Astrocyte of the hippocampus (primary cell): ENCODE measurements around the gene SLC26A6.

Experiments used
- DNase-seq: peaks from one replicate; pipeline ENCODE4 v3.0.0; 2011; ENCODE audit warnings: low read depth, low spot score

The SLC26A6 gene

GRCh38 chr3:48660800-48661400 lies 25.6 kb upstream of the SLC26A6 start:
- DNase-seq = no peak

DNA sequence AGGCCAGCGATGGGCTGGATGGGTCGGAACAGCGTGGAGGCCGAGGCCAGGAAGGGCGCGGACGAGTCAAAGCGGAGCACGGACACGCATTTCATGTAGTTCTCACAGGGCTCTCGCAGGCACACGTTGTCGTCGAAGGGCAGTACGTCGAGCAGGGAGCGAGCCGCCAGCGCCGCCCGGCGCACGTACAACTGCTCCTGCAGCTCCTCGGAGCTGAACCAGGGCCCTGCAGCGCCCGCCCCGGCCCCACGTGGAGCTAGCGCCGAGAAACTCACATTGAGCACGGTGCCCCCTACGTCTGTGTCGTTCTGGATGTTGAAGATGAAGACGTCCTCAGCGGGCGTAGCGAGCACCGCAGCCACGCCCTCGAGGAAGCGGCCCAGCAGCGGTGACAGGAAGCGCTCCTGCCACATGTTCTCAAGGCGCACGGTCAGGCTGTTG lies 21.6 kb upstream of the SLC26A6 start:
- DNase-seq = no peak

GRCh38 chr3:48656061-48656840 lies 21.0 kb upstream of the SLC26A6 start:
- peak; percentile 84 for DNase-seq

DNA sequence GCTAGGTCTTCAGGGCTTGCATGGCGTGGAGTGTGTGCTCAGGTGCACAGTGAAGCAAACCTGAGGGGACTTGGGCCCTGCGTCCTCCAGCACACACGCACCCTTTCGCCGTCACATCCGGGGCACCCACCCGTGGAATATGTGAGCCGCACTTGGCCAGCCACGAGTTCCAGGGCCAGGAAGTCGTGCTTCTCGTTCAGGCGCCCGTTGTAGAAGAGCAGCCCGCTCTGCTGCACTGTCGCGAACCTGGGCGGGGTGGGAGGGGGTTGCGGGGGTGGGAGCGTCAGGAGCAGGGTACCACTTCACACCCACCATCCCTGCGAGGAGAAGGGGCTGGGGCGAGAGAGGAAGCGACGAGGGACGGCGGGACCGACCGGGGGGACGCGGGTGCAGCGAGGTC lies 20.3 kb upstream of the SLC26A6 start:
- DNase-seq = no peak

DNA sequence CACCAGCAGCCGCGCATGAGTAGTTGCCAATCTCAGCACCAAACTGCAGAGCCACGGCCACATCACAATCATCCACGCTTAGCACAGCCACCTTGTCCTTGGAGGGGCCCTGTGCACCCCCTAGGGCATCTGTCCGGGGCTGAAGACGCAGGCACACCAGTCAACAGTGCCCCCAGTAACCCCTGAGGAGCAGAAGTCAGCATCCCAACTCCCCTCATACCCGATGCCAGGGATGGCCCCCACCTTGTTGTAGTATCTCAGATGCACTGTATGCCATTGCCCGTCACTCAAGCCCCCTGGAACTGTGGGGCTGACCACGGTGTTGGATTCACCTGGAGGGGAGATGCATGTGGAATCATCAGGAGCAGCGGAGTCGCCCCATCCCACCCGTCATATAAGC lies 19.8 kb upstream of the SLC26A6 start:
- DNase-seq = no peak

GRCh38 chr3:48652923-48653715 lies 17.9 kb upstream of the SLC26A6 start:
- DNase-seq = no peak

DNA sequence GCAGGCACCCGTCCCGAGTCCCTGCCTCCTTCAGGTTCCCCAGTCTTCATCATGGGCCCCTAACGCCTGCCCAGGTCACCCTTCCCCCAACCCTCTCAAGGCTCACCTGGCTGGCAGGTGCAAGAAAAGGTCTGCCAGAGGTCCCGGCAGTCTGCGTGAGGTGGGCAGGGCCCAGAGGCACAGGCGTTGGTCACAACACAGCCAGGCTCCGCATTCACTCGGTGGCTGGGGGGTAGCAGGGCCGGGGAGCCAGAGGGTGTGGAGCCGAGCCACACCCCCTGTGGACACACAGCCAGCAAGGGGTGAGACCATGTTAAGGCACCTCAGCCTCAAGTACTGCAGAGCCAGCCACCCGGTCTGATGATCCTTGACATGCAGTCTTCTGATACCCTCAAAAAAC lies 16.5 kb upstream of the SLC26A6 start:
- no peak for DNase-seq

- no peak for DNase-seq
Observed at GRCh38 chr3:48650723-48651122, 15.5 kb upstream of the SLC26A6 start.

DNA sequence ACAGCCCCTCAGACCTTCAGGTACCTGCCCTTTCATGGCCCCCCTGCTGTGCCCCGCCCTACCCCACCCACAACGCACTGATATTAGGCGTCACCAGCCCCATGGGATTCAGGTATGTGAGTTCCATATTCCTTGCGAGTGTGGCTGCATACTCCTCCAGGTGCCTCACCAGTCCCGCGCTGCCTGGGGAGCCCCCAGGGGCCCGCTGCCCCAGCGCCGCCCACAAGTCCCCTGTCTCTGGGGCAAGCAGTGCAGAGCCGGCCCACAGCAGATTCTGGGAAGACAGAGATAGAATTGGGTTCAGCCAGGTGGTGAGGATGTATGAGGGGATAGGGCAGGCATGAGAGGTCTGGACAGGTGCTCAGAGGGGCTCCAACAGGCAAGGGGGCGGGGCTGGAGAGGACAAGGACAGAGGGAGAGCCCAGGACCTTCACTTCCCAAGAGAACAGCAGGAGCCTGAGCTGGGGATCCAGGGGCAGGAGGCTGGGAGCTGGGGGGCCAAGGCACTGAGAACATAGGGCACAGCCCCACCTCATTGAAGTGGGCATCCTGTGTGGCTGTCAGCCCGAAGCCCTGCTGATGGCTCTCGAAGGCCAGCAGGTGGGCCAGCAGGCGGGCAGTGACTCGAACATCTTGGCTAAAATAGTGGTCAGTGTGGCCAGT lies 13.1 kb upstream of the SLC26A6 start:
- DNase-seq = no peak

- DNase-seq = no peak
Observed at GRCh38 chr3:48647714-48648113, 12.5 kb upstream of the SLC26A6 start.

DNA sequence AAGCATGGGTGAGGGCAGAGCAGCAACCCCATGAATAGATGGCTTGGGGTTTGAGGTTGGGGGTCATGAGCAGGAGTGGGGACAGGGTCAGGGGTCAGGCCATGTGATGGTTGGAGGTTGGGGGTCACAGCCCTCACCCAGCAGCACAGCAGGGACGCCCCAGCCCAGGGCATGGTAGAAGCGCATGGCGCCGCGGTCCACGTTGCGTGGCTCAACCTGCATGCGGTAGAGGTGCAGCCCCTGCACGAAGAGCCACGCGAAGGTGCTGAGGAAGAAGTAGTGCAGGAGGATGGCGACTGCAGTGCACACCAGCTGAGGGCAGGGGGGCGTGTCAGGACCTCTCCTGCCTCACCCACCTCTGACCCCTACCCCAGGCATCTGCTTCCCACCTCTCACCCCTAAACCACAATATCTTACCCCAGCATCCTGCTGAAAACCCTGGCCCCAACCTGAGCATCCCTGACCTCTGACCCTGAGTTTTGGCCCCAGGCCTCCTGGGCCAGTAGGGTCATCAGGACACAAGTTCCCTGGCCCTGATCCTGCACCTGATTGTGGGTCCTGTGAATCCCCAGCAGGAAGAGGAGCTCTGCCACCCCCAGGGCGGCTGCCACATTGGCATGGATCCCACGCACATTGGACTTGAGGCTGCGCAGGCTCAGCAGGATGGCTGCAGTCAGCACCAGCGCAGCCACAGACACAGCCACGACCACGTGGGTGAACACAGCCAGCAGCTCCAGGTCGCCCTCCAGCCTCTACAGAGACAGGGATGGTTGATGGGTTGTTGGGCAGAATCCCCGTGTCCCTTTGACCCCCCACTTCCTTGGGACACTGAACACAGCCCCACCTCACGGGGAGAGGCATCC lies 9.9 kb upstream of the SLC26A6 start:
- DNase-seq = no peak

DNA sequence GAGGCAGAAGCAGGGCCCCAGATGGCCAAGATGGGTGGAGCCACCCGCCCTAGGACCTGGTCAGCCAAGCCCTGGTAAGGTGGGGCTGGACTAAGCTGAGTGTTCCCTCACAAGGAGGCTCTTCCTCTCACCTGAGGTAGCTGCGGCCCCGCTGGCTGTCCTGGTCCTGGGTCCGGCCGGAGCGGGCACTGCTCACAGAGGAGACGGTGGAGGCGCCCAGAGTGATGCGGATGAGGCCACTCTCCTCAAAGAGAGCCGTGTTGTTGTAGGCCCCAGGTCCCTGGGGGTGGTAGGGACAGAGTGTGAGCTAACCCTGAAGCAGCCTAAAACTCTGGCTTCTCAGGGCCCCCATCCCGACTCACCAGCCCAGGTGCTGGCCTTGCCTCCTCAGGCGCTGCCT lies 7.3 kb upstream of the SLC26A6 start:
- no peak for DNase-seq

DNA sequence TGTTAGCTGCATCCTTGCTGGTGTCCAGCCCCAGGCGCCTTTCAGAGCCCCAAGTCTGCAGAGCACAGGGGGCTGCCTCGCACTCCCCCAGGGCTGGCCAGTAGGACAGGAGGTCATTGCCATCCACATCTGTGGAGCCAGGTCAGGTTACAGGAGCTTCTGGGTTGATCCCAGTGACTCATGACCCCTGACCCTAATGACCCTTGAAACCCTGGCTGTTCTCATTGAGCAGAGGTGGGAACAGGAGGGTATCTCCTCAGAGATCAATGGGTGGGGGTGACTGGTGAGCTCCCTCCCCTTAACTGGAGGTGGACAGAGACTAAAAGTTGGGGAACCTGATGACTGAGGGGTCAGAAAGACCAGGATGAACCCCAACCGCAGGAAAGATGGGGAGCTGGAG lies 6.1 kb upstream of the SLC26A6 start:
- DNase-seq = no peak

DNA sequence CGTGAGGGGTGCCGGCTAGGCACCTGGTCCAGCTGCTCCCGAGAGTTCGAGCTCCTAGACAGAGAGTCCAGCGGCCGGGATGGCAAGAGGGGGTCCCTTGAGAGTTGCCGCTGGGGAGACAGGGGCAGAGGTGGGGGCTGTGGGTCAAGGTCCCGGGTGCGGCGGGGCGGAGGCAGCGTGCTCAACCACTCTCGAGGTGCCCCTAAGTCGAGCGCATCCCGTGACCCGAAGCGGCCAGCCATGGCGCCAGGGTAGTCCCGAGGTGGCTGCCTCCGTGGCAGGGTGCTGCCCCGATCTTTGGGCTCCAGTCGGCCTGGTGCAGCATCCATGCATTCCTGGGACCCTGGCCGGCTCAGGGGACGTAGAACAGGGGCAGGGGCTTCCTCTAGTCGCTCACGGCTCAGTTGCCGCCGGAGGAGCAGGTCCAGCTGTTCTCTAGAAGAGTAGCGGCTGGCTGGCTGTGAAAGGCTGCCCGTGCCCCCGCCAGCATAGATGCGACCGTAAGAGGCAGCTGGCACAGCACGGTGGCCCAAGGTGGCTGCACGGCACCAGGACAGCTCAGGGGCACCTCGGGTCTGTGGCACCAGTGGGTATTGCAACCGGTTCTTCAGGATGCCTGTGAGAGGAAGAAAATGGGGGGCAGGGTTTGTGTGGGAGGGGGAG lies 4.8 kb upstream of the SLC26A6 start:
- DNase-seq = no peak

- DNase-seq = no peak
Observed at GRCh38 chr3:48637305-48637704, 2.0 kb upstream of the SLC26A6 start.

DNA sequence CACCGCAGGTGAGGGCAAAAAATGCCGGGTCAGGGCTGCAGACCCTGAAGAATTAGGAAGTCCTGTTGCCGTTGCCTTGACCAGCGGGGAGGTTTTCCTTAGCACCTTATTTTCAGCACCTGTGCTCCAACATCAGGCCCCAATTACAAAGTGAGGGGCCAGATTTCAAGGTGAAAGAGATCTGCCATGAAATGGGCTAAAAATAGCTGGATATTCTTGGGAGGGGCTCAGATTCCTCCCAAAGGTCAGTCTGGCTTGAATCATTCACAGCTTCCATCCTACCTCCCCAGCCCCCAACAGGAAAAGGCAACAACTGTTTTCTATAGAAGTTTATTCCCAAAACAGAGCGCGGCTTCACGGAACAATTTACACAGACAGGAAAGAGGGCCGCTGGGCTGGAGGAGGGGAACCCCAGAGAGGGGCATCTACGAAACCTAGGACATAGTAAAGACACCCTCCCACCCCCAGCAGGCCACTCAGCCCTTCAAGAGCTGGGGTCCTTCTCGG lies 941 bp upstream of the SLC26A6 start:
- no peak for DNase-seq

- peak; percentile 75 for DNase-seq
Observed at GRCh38 chr3:48634661-48635221, 520 bp downstream of the SLC26A6 start.

DNA sequence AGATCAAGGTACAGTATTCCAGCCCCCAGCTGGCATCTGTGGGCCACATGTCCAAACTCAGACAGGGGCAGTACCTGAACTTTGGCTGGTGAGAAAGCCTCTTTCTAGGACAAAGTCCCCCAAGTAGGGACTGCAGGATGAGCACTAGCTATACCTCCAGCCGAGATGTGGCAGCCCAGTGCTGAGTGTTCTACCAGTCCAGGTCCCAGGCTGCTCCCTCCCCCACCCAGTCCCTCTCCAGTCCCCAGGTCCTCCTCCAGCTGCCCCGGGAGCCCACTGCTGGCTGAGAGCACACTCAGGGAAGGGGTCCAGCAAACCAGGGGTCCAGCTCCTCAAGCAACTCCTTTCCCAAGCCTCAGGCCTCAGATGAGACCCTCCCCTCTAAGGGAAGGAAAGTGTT lies 1.5 kb downstream of the SLC26A6 start:
- DNase-seq = no peak

DNA sequence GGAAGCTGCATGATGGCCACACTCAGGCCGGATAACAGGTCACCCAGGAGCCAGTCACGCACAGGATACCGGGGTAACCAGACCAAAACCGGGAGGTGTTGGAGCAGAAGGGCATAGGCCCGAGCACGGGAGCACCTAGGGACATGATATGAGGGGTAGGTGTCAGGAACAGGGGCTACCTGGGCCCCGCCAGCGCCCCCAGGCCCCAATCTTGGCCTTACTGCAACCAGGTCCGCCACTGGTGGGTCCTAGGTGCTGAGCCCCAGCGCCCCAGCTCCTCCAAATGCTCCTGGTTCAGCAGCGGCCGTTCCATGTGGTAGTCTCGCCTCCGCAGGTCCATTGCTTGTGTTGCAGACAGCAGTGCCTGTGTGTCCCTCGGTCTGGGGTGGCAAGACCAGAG lies 2.0 kb downstream of the SLC26A6 start:
- no peak for DNase-seq
